K562 (cell line): ENCODE data around the gene SAA2. TPM values are rescaled to one million over a fixed set of nuclear protein-coding genes. Genes with fewer than 3 reads are reported as not detected.
A peak's percentile ranks its signal among the peaks of the same experiment; 100 is the strongest.

ENCODE experiments used
- BRF2 ChIP-seq: IDR thresholded peaks from 3 replicates; pipeline ENCODE4 v1.6.1; 2011; ENCODE audit warnings: borderline replicate concordance, mild to moderate bottlenecking; ENCODE audit not compliant: insufficient read length, insufficient read depth
- E2F5 ChIP-seq: sonication (generic); formaldehyde crosslinking; IDR thresholded peaks from 2 replicates; pipeline ENCODE4 v1.8.0; 2022; ENCODE audit warnings: mild to moderate bottlenecking, missing genetic modification reagents
- POLR2G ChIP-seq: fragments of 200-400 bp; formaldehyde crosslinking; IDR thresholded peaks from 2 replicates; pipeline ENCODE4 v1.6.1; 2017; ENCODE audit warnings: low read depth, mild to moderate bottlenecking, antibody characterized with exemption, low read length, moderate library complexity
- RBM14 ChIP-seq: fragments of 200-400 bp; formaldehyde crosslinking; IDR thresholded peaks from 2 replicates; pipeline ENCODE4 v1.6.1; 2018; ENCODE audit warnings: low read depth, mild to moderate bottlenecking, low read length, moderate library complexity, borderline replicate concordance; ENCODE audit not compliant: insufficient read depth
- RBM25 ChIP-seq: fragments of 200-400 bp; formaldehyde crosslinking; IDR thresholded peaks from 2 replicates; pipeline ENCODE4 v1.6.1; 2018; ENCODE audit warnings: low read length, low read depth, moderate library complexity; ENCODE audit not compliant: severe bottlenecking
- RFX7 ChIP-seq: fragments of 250-450 bp; sonication (Bioruptor Pico); IDR thresholded peaks from 2 replicates; pipeline ENCODE4 v1.5.1; 2021; ENCODE audit warnings: mild to moderate bottlenecking
- ZBTB34 ChIP-seq: fragments of 250-450 bp; sonication (Bioruptor Pico); IDR thresholded peaks from 2 replicates; pipeline ENCODE4 v1.8.0; 2021; ENCODE audit warnings: mild to moderate bottlenecking, moderate library complexity
- ZNF398 ChIP-seq: fragments of 250-450 bp; sonication (Bioruptor Pico); IDR thresholded peaks from 2 replicates; pipeline ENCODE4 v1.8.0; 2021; ENCODE audit warnings: moderate library complexity, mild to moderate bottlenecking, inconsistent platforms
- polyA plus RNA-seq, 8 experiments: library from polyadenylated mRNA; depleted of rRNA in 4 of 8; stranded (reverse) in 5 of 8; unstranded in 3 of 8; fragments of >200 nt; fragmentation: Nextera tagmentation in 2 of 8; fragmentation: Illumina TruSeq in 1 of 8; extraction: Ambion mirVana in 2 of 8; extraction: Trizol in 1 of 8; gene quantifications; 2 replicates each; pipeline versions ENCODE4 v1.2.1 to v1.2.3, GENCODE V29; 2011 to 2014; ENCODE audit warnings: inconsistent platforms in 1 of 8, missing spikeins in 1 of 8
- total RNA-seq, 7 experiments: library from RNA; depleted of rRNA in 6 of 7; stranded (reverse); fragments of >200 nt in 6 of 7; fragmentation: Illumina TruSeq in 2 of 7; extraction: Trizol in 2 of 7; gene quantifications; 2 replicates each; pipeline versions ENCODE4 v1.2.1 to v1.2.3, GENCODE V29; 2011 to 2021; ENCODE audit warnings: low replicate concordance in 1 of 7

SAA2 gene
- total and polyA plus RNA-seq, 9 of the 15 experiments (the other 6 are each of a cell fraction or from before 2014, with no cell fraction given) = 4.6 TPM; not detected in 8

- TF ChIP-seq ZNF398 (CRISPR knock-in tag) (no peak), RBM25 (peak; percentile 43), E2F5 (CRISPR knock-in tag) (no peak), ZBTB34 (CRISPR knock-in tag) (no peak), RFX7 (CRISPR knock-in tag) (no peak), BRF2 (no peak), RBM14 (no peak), POLR2G (no peak)
- TF ChIP-seq, all 486 proteins: peak for 3
These were observed 14.6 kb downstream of the SAA2 start (continued) for GRCh38 chr11:18233912-18234311.
